Activated T-cell treated with anti-CD3 and anti-CD28 coated beads for 48 hours (primary cell): ENCODE measurements around the gene CAPS.

ENCODE experiments used
- DNase-seq: peaks from one replicate; pipeline ENCODE4 v3.0.0-alpha.2; 2020; ENCODE audit warnings: low read depth

Gene CAPS

GRCh38 chr19:5891938-5892771 lies 21.9 kb upstream of the CAPS start:
- no peak for DNase-seq

GRCh38 chr19:5892772-5893275 lies 21.2 kb upstream of the CAPS start:
- DNase-seq: no peak

GRCh38 chr19:5893296-5893903 lies 20.7 kb upstream of the CAPS start:
- DNase-seq: no peak

- DNase-seq: no peak
These were observed 19.9 kb upstream of the CAPS start for GRCh38 chr19:5893907-5894703.

- DNase-seq: no peak
These were observed 19.2 kb upstream of the CAPS start for GRCh38 chr19:5894704-5895349.

GRCh38 chr19:5895409-5895808 lies 18.6 kb upstream of the CAPS start:
- no peak for DNase-seq

- no peak for DNase-seq
These were observed 18.2 kb upstream of the CAPS start for GRCh38 chr19:5895890-5896289.

GRCh38 chr19:5896365-5897076 lies 17.5 kb upstream of the CAPS start:
- DNase-seq: no peak

- DNase-seq: no peak
These were observed 16.7 kb upstream of the CAPS start for GRCh38 chr19:5897189-5897969.

GRCh38 chr19:5899728-5900526 lies 14.1 kb upstream of the CAPS start:
- DNase-seq: no peak

- DNase-seq: no peak
These were observed 13.1 kb upstream of the CAPS start for GRCh38 chr19:5900976-5901375.

- no peak for DNase-seq
These were observed 10.9 kb upstream of the CAPS start for GRCh38 chr19:5903056-5903623.

- DNase-seq: peak; percentile 96
These were observed 10.3 kb upstream of the CAPS start, which contains the start of gene NDUFA11 for GRCh38 chr19:5903624-5904351. TSS of gene NDUFA11 (minus strand) at chr19:5903790. CDS start at chr19:5903708, 82 bp downstream.

GRCh38 chr19:5904352-5905113 lies 9.5 kb upstream of the CAPS start, which contains the start of gene VMAC:
TSS of gene VMAC (plus strand) at chr19:5904872. CDS start at chr19:5904891, 19 bp downstream.
- DNase-seq: peak; percentile 99

GRCh38 chr19:5905114-5905778 lies 8.8 kb upstream of the CAPS start:
- DNase-seq: no peak

GRCh38 chr19:5907241-5907640 lies 6.8 kb upstream of the CAPS start:
- no peak for DNase-seq

GRCh38 chr19:5908773-5909442 lies 5.1 kb upstream of the CAPS start:
- DNase-seq: no peak
